Fibroblast of villous mesenchyme (primary cell): Measurements from ENCODE around the gene PRRT1. TPM values are rescaled to one million over a fixed set of nuclear protein-coding genes. Genes with fewer than 3 reads are reported as not detected.

ENCODE experiments used
- DNase-seq: peaks from one replicate; pipeline ENCODE4 v3.0.0-alpha.2; 2010; ENCODE audit warnings: low read depth
- H3K4me3 ChIP-seq: 2 replicates; pipeline ENCODE4 v1.5.1; 2011; ENCODE audit warnings: low read depth, mild to moderate bottlenecking, low read length
- CTCF ChIP-seq: IDR thresholded peaks from 2 replicates; pipeline ENCODE4 v1.5.1; 2012; ENCODE audit warnings: low read depth, mild to moderate bottlenecking, low read length; ENCODE audit not compliant: insufficient read depth
- total RNA-seq: library from RNA; depleted of rRNA; stranded (reverse); fragments of >200 nt; gene quantifications from 2 replicates; pipeline ENCODE4 v1.2.3, GENCODE V29; 2012

The PRRT1 gene
- total RNA-seq, 1 donor, result under 0.01 TPM

DNA sequence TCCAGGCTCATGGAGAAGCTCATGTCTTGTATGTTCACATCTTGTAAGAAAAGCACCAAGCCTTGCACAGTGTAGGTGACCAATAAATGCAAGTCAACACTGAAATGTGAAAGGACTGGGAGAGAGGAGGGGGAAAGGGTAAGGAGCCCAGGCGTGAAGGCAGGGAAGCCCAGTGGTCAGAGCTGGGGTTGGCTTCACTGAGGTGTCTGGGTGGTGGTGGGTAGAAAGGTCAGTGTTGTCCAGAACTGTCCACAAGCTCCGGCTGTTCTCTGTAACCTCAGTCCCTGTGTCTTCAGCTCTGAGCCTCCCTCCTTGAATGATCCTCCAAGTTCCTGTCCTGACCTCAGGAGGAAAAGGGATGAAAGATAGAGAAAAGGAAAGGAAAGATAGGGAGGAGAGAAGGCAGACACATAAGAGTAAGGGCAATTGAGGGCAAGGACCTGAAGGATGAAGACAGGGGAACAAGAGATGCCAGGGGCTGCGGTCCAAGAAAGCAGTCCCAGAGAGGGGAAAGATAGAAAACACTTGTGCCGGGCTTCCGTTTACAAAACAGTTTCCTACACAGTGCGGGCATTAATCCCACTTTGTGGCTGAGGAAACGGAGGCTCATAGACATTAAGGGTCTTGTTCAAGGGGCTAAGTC is 40.2 kb downstream of the PRRT1 start:
- no peak for DNase-seq
- H3K4me3 ChIP-seq, result no peak overlapping the region
- no peak for TF ChIP-seq CTCF

DNA sequence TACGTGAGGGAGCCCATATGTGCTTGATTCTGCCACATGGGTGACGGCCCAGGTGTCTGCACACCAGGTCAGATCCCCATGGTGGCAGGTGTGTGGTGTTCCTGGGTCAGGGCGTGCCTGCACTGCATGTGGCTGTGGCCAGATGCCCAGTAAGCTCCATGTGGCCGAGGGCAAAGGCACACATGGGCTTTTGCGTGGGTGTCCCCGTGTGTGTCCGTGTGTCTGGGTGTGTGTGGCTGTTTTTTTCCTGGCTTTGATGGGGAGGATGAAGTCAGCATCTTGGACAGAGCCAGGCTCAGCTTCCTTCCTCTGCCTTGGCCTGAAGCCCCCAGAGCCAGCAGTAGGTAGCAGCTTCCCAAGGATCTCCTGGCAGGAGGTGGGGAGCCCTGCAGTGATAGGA is 41.1 kb downstream of the PRRT1 start:
- TF ChIP-seq CTCF, result no peak

DNA sequence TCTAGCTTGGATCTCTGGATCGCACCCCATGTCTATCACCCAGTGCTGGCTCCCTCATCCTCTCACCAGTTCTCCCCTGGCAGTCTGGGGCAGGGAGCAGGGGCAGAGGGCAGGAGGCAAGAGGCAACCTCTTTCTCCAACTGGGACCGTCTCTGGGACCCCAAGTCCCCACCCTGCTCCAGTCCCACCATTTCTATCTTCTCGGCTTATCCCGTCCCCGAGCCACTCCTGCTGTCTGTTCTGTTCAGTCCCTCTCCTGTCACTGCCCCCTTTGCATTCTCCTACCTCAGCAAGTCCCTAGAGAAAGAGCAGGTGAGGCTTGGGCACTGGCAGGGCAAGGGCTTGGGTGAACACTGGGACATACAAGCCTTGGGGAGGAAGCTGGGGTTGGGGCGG is 42.0 kb downstream of the PRRT1 start:
- DNase-seq, result no peak
- TF ChIP-seq CTCF, result no peak
- no peak overlapping the region for H3K4me3 ChIP-seq

More for the DNA sequence above, 41.1 kb downstream of the PRRT1 start:
- no peak overlapping the region for H3K4me3 ChIP-seq
- DNase-seq, result no peak

DNA sequence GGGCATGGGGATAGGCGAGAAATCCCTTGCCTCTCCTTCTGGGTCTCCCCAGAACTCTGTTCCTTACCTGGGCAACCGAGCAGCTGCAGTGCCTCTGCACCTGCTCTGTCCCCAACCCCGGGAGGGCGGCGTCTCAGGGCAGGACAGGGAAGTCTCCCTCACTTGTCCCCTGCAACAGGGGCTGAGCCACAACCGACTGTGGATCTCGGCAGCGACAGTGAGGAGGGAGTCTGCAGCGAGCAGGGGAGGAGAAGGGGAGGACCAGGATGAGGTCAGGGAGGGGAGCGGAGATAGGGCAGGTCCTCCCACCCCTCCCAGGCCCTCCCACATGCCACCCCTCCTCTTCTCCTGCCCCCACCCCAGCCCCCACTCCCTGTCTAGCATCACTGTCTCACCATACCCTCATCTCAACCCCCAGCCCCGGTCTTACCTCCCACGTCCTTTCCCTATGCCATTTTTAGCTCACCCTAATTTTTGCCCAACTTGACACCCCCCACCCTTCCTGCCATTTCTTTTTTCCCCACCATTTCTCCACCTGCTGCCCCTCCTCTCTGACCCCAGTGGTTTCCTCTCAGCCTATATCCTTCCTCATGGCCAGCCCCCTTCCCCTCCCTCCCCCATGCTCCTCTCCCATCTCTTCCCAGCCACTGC is 42.5 kb downstream of the PRRT1 start, which contains the start of gene TNXB:
TSS of gene TNXB (minus strand) at position 225 of the 651 bp plus-strand sequence. CDS start 11,140 bp downstream, outside the sequence.
- DNase-seq, result no peak
- TF ChIP-seq CTCF, result no peak
- peak within 1 kb of the TSS; percentile 46 for H3K4me3 ChIP-seq

DNA sequence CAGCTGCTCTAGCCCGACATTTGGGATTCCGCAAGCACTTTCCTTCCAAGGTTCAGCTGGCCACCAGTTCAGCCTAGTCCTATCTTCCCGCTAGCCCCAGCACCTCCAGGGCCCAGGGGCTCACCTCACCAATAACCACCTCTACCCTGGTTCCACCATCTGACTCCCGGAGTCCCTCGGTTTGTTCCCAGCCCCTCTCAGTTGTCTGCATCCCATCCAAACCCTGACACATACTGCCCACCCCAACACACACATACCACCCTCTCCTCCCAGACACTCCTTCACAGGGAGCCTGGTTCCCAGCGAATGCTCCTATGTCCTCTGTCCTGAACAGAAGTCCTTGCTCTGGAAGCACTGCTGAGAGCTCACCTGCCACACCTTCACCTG is 43.0 kb downstream of the PRRT1 start:
- no peak for DNase-seq
- no peak for TF ChIP-seq CTCF
- H3K4me3 ChIP-seq, result peak overlapping the region; percentile 46

- H3K4me3 ChIP-seq, result peak overlapping the region; percentile 46
- TF ChIP-seq CTCF, result no peak
- peak; percentile 52 for DNase-seq
Measured at GRCh38 chr6:32108094-32108627, 43.6 kb downstream of the PRRT1 start.
